Fibroblast of mammary gland (primary cell): ENCODE measurements around the gene IQCM.
"Not testable (repeated sequence)": the region's sequence is repeated elsewhere in the genome, so short reads cannot be mapped to it uniquely, and the experiment has no call there.

Experiments
- DNase-seq: peaks from one replicate; pipeline ENCODE4 v3.0.0-alpha.2; 2010; ENCODE audit warnings: low read depth
- H3K4me3 ChIP-seq: 2 replicates; pipeline ENCODE4 v1.5.1; 2011; ENCODE audit warnings: low read depth, mild to moderate bottlenecking, low read length, moderate library complexity; ENCODE audit not compliant: control insufficient read depth
- TF ChIP-seq, protein P1 (sequence below): conservative IDR thresholded peaks from 2 replicates; pipeline ENCODE4 v1.5.1; 2011; ENCODE audit warnings: low read depth, low read length, inconsistent platforms; ENCODE audit not compliant: control insufficient read depth, insufficient read depth

Gene IQCM

DNA sequence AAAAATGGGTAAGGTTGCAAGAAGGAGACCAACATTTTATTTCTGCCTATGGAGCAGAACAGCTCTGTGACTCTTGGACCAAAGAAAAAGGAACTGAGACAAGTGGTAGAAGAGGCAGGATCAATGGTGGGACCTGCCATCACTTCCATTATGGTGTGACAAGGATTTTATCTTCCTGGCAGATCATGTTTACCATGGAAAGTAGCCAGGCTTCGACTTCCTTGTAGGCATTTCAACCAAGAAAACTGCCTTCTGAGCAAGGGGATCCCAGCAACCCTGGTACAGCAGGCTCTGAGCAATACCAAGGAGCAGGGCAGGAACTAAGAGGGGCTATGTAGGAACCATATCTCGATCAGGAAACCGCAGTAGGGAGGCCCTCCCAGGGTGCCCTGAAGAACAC is 317.4 kb downstream of the IQCM start:
- DNase-seq = no peak
- no peak overlapping the region for H3K4me3 ChIP-seq
- TF ChIP-seq, protein P1, sequence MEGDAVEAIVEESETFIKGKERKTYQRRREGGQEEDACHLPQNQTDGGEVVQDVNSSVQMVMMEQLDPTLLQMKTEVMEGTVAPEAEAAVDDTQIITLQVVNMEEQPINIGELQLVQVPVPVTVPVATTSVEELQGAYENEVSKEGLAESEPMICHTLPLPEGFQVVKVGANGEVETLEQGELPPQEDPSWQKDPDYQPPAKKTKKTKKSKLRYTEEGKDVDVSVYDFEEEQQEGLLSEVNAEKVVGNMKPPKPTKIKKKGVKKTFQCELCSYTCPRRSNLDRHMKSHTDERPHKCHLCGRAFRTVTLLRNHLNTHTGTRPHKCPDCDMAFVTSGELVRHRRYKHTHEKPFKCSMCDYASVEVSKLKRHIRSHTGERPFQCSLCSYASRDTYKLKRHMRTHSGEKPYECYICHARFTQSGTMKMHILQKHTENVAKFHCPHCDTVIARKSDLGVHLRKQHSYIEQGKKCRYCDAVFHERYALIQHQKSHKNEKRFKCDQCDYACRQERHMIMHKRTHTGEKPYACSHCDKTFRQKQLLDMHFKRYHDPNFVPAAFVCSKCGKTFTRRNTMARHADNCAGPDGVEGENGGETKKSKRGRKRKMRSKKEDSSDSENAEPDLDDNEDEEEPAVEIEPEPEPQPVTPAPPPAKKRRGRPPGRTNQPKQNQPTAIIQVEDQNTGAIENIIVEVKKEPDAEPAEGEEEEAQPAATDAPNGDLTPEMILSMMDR = no peak

DNA sequence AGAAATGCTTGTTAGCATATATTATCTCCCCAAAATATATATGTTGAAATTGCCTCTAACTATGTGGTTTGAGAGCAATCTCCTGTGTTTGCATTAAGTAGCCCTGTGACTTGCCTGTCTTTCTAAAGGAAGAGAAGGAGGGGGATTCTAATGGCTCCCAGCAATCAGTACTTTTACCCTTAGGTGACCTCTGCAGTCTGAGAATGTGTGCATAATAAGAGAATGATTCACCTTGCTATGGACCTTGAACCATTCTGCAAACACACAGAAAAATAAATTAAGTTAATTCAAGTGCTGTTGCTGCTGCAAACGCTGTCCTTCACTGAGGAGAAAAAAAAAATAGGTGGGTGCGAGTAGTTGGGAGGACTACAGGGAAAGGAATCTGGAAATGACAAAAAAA is 322.2 kb downstream of the IQCM start:
- no peak overlapping the region for H3K4me3 ChIP-seq
- DNase-seq = no peak
- TF ChIP-seq, protein P1 = no peak

- H3K4me3 ChIP-seq = no peak overlapping the region
- TF ChIP-seq, protein P1 = no peak
- DNase-seq = no peak
These were observed 326.3 kb downstream of the IQCM start for GRCh38 chr4:149489321-149489720.

DNA sequence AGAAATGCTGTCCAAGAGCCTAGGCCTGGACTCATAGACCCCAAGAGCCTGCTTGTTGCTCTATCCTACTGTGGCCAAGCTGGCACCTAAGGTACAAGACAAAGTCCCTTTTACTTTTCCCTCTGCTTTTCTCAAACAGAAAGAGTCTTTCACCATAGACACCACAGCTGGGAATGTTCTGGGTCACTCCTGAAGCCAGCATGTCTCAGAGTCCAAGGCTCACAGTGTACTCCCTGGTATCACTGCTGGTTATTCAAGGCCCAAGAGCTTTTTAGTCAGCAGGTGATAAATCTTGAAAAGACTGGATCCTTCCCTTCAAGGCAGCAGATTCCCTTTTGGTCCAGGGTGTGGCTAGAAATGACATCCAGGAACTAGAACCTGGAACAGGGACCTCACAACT is 328.8 kb downstream of the IQCM start:
- TF ChIP-seq, protein P1 = no peak
- no peak overlapping the region for H3K4me3 ChIP-seq
- DNase-seq = no peak

DNA sequence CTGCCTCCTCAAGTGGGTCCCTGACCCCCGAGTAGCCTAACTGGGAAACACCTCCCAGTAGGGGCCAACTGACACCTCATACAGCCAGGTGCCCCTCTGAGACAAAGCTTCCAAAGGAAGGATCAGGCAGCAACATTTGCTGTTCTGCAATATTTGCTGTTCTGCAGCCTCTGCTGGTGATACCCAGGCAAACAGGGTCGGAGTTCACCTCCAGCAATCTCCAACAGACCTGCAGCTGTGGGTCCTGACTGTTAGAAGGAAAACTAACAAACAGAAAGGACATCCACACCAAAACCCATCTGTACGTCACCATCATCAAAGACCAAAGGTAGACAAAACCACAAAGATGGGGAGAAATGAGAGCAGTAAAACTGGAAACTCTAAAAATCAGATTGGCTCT is 347.0 kb downstream of the IQCM start:
- not testable (repeated sequence) for H3K4me3 ChIP-seq, DNase-seq

GRCh38 chr4:149466446-149466845 is 349.2 kb downstream of the IQCM start:
- H3K4me3 ChIP-seq = no peak overlapping the region
- TF ChIP-seq, protein P1 = no peak
- DNase-seq = no peak

DNA sequence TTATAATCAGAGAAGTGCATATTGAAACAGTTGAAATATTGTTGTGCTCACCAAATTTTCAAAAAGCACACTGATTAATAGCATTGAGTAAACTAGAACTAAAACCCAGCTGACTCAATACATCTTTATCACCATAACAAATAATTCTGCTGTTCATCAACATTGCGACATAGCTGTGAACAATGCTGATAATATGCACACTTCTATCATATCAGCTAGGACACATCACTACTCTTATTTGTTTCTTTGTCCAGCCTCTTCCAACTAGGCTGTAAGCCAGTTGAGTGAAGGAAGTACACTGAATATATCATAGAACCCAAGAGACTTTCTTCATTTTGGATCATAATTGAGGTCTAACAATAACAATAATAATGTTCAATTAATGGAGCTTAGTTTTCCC is 349.7 kb downstream of the IQCM start:
- DNase-seq = peak; percentile 79
- no peak overlapping the region for H3K4me3 ChIP-seq
- TF ChIP-seq, protein P1 = no peak
